WERI-Rb-1 (cell line): ENCODE data around the gene SAMD14.
A peak's percentile ranks its signal among the peaks of the same experiment; 100 is the strongest.

Experiments used
- DNase-seq: peaks from one replicate; pipeline ENCODE4 v3.0.0-alpha.2; 2020
- H3K27ac ChIP-seq: fragments of 250-450 bp; sonication (Bioruptor Pico); 2 replicates; pipeline ENCODE4 v1.5.1; 2020; ENCODE audit warnings: mild to moderate bottlenecking, moderate library complexity
- H3K27me3 ChIP-seq: fragments of 250-450 bp; sonication (Bioruptor Pico); 2 replicates; pipeline ENCODE4 v1.5.1; 2021; ENCODE audit warnings: mild to moderate bottlenecking, low read depth, moderate library complexity; ENCODE audit not compliant: insufficient read depth, severe bottlenecking
- H3K36me3 ChIP-seq: fragments of 250-450 bp; sonication (Bioruptor Pico); 2 replicates; pipeline ENCODE4 v1.5.1; 2020; ENCODE audit warnings: mild to moderate bottlenecking, moderate library complexity
- H3K4me3 ChIP-seq: 2 replicates; pipeline ENCODE4 v1.5.1; 2011; ENCODE audit warnings: low read depth, mild to moderate bottlenecking, control low read depth, low read length
- H3K9me3 ChIP-seq: fragments of 250-450 bp; sonication (Bioruptor Pico); 2 replicates; pipeline ENCODE4 v1.5.1; 2021; ENCODE audit warnings: mild to moderate bottlenecking, moderate library complexity; ENCODE audit not compliant: severe bottlenecking
- TF ChIP-seq, protein P1 (sequence below): IDR thresholded peaks from 2 replicates; pipeline ENCODE4 v1.5.1; 2011; ENCODE audit warnings: low read depth, mild to moderate bottlenecking, control low read depth, inconsistent platforms, low read length

Gene SAMD14

DNA sequence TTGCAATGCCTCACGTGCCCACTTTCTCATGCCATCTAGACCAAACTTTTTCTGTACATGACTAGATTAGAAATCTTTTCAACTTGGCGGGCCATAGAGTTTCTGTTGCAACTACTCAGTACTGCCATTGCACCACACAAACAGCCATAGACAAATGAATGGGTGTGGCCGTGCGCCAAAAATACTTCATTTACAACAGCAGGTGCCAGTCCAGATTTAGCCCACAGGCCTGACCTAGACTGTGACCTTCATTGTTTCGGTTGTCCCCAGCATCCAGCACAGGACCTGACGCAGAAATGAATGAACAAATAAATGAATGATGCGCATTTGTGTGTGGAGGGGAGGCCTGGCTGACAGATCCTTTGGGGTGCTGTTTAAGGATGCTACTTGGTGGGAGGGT lies 49.1 kb downstream of the SAMD14 start:
- no peaks in the 10 kb centered on the region for H3K27me3 ChIP-seq
- no peak overlapping the region for H3K27ac ChIP-seq
- no peaks in the 10 kb centered on the region for H3K9me3 ChIP-seq
- DNase-seq: no peak
- TF ChIP-seq, protein P1, sequence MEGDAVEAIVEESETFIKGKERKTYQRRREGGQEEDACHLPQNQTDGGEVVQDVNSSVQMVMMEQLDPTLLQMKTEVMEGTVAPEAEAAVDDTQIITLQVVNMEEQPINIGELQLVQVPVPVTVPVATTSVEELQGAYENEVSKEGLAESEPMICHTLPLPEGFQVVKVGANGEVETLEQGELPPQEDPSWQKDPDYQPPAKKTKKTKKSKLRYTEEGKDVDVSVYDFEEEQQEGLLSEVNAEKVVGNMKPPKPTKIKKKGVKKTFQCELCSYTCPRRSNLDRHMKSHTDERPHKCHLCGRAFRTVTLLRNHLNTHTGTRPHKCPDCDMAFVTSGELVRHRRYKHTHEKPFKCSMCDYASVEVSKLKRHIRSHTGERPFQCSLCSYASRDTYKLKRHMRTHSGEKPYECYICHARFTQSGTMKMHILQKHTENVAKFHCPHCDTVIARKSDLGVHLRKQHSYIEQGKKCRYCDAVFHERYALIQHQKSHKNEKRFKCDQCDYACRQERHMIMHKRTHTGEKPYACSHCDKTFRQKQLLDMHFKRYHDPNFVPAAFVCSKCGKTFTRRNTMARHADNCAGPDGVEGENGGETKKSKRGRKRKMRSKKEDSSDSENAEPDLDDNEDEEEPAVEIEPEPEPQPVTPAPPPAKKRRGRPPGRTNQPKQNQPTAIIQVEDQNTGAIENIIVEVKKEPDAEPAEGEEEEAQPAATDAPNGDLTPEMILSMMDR: no peak
- no peak overlapping the region for H3K4me3 ChIP-seq
- H3K36me3 ChIP-seq: peaks cover 54% of the 10 kb centered on the region

DNA sequence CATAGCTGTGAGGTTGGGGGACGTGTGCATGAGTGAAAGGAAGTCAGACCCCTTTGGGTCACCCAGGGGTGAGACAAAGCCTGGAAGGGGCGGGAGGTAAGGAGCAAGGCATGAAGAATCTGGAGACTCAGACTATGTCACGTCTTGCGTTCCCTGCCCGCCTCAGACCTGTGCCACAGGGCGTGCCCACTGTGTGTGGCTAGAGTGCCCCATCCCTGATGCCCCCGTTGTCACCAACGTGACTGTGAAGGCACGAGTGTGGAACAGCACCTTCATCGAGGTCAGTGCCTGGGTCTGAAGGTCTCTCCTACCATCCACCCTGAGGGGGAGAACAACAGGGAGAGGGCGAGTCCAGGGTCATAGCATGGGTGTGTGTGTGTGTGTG lies 49.9 kb downstream of the SAMD14 start:
- Histone ChIP-seq H3K27me3 (no peaks in the 10 kb centered on the region), H3K9me3 (no peaks in the 10 kb centered on the region), H3K36me3 (peaks cover 59% of the 10 kb centered on the region), H3K27ac (no peak overlapping the region), H3K4me3 (no peak overlapping the region)
- DNase-seq: no peak
- TF ChIP-seq, protein P1: no peak

DNA sequence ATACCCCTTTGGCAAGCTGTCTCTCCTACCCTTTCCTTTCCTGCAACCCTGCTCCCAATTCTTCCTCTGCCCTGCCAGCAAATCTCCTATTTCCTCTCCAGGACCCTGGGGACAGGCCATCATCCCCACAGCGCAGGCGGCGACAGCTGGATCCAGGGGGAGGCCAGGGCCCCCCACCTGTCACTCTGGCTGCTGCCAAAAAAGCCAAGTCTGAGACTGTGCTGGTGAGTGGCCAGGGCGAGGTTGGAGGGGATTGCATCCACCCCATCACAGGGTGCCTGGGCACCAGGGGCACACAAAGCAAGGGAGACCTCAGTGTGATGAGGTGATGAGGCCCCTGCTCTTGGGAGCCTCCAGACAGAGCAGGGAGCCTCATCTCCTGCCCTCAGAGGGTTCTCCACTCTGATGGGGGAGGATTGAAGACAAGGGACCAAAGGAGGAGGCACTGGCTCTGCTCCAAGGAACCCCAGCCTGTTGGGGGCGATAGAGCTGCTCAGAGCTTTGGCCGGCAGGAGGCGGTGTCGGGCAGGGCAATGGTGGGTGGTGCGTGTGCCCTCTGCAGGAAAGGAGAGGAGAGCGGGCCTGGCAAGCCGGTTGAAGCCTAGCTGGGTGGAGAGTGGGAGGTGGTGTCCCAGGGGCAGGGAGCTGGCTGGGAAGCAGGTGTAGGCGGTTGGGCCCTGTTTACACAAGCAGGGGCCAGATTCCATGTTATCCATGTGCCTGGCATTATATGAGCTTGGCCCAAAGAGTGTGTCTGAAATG lies 50.4 kb downstream of the SAMD14 start:
- peak; percentile 47 for DNase-seq

DNA sequence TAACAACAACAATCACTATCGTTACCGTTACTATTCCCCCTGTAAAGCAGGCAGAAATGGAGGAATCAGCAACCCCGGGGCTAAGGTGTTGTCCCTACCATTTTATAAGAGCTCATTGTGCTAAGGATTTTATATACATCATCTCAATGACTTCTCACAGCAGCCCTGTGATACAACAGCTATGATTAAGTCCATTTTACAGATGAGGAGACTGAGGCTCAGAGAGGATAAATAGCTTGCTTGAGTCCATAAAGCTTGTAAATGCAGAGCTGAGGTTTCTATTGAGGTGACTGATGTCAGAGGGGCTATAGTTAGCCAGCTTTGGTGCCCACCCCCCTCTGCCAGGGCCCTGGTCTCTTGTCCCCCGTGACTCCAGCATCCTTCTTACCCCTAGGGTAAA lies 51.5 kb downstream of the SAMD14 start:
- no peaks in the 10 kb centered on the region for H3K9me3 ChIP-seq
- H3K4me3 ChIP-seq: no peak overlapping the region
- H3K27me3 ChIP-seq: no peaks in the 10 kb centered on the region
- peaks cover 67% of the 10 kb centered on the region for H3K36me3 ChIP-seq
- TF ChIP-seq, protein P1: no peak
- no peak for DNase-seq
- H3K27ac ChIP-seq: no peak overlapping the region

More for the DNA sequence above, 50.4 kb downstream of the SAMD14 start:
- H3K36me3 ChIP-seq: peaks cover 61% of the 10 kb centered on the region
- H3K27me3 ChIP-seq: no peaks in the 10 kb centered on the region
- H3K9me3 ChIP-seq: no peaks in the 10 kb centered on the region
- no peak overlapping the region for H3K4me3 ChIP-seq
- H3K27ac ChIP-seq: no peak overlapping the region
- TF ChIP-seq, protein P1: peak; percentile 76

DNA sequence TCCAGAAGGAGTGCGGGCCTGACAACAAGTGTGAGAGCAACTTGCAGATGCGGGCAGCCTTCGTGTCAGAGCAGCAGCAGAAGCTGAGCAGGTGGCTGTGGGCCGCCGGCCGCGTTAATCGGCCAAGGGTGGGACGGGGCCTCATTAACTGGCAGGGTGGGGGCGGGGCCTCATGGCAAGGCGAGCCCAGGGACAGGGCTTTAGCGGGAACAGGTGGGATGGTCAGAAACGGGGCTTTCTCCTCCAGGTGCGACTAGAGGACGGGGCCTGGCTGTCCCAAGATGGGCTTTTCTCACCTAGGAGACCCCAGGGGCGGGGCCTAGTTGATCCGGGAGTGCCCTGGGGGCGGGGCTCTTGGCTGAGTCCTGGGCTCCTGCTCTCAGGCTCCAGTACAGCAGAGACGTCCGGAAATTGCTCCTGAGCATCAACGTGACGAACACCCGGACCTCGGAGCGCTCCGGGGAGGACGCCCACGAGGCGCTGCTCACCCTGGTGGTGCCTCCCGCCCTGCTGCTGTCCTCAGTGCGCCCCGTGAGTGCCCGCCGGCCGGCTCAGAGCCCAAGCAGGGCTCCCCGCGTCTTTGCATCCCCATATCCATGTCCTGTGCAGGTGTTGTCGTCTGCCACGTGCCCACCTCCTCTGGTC lies 53.2 kb downstream of the SAMD14 start:
- Histone ChIP-seq H3K27ac (peak overlapping the region; percentile 47), H3K36me3 (peaks cover 56% of the 10 kb centered on the region), H3K4me3 (peak overlapping the region; percentile 5; the same call in 1 of the 2 replicates), H3K27me3 (no peaks in the 10 kb centered on the region), H3K9me3 (no peaks in the 10 kb centered on the region)
- DNase-seq: peak; percentile 93
- TF ChIP-seq, protein P1: no peak
